Activated naive CD8-positive, alpha-beta T cell treated with anti-CD3 and anti-CD28 coated beads, Interleukin-2, amount 50 U/mL, for 24 hours (primary cell): Measurements from ENCODE around the gene FBXO8.

ENCODE experiments used
- ATAC-seq: fragments of 150-1000 bp; cut with Tn5 transposase; one replicate; pipeline ENCODE4 v1.10.0; 2021
- DNase-seq: peaks from one replicate; pipeline ENCODE4 v3.0.0; 2021
- H3K27ac Mint-ChIP-seq: one replicate; pipeline ENCODE4 v1.8.0; 2021; ENCODE audit warnings: mild to moderate bottlenecking, mixed read lengths
- H3K27me3 Mint-ChIP-seq: one replicate; pipeline ENCODE4 v1.8.0; 2021; ENCODE audit warnings: mixed read lengths
- H3K36me3 Mint-ChIP-seq: one replicate; pipeline ENCODE4 v1.8.0; 2021; ENCODE audit warnings: low read depth, mixed read lengths
- H3K4me1 Mint-ChIP-seq: one replicate; pipeline ENCODE4 v1.8.0; 2021; ENCODE audit warnings: mixed read lengths
- H3K4me3 Mint-ChIP-seq: one replicate; pipeline ENCODE4 v1.8.0; 2021; ENCODE audit warnings: mild to moderate bottlenecking, moderate library complexity, mixed read lengths
- H3K9me3 Mint-ChIP-seq: one replicate; pipeline ENCODE4 v1.8.0; 2021; ENCODE audit warnings: mixed read lengths

The FBXO8 gene

DNA sequence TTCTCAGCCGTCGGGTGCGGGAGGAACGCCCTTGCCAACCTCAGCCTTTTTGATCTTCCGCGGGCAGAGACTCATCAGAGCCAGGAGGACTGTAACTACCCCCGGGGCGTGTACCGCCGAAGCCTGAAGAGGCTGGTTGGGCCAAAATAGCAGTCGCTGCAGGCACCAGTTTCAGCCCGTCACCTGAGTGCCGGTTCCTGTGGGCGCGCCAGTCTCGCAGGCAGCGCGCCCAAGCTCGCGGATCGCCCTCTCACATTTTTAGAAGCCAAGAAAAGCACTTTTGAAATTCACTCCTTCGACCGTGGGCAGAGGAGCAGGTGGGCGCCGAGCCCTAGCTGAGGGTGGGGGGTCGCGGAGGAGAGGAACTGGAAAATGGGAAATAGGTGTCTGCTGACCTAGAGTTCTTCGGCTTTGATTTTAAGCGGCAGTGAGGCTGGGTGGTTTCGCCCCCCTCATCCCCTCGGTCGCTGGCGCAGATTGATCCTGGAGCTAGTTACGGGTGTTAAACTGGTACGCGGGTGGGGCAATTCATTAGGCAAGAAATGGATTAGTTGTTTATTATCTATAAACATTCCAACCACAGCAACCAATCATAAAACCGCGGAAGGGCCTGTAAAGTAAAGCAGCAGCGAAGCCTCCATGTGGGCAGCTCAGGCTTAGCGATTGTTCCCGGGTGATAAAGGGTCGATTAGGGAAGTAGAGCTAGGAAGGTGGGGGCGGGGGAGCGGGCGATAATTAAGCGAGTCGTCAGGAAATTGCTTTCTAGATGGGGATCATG lies 69.2 kb downstream of the FBXO8 start:
- ATAC-seq (no peak), DNase-seq (no peak)
- H3K4me1 Mint-ChIP-seq, result peaks cover 45% of the 10 kb centered on the region
- H3K36me3 Mint-ChIP-seq, result no peaks in the 10 kb centered on the region
- H3K9me3 Mint-ChIP-seq, result no peaks in the 10 kb centered on the region
- peaks cover 86% of the 10 kb centered on the region for H3K27me3 Mint-ChIP-seq
- H3K4me3 Mint-ChIP-seq, result peak overlapping the region; percentile 58
- H3K27ac Mint-ChIP-seq, result peak overlapping the region; percentile 27

DNA sequence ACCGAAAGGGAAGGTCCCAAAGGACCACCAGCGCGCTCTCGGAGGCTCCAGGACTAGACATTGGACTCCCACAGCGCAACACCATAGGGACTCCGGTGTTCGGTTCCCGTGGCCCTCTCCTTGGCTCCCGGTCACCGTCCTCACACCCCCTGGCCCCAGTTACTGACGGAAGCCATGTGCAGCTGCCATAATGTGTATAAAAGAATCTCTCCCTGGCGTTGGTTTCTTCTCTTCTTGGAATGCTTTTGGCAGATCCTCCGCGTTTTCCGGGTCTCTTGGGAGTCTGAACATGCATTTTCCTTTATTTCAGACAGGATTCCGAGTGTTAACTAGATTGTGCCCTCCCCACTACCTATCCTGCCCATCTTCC lies 69.8 kb downstream of the FBXO8 start:
- ATAC-seq (no peak), DNase-seq (no peak)

GRCh38 chr4:174212061-174212460 lies 71.4 kb downstream of the FBXO8 start:
- peaks cover 33% of the 10 kb centered on the region for H3K4me1 Mint-ChIP-seq
- peaks cover 71% of the 10 kb centered on the region for H3K27me3 Mint-ChIP-seq
- ATAC-seq (no peak), DNase-seq (no peak)
- no peak overlapping the region for H3K27ac Mint-ChIP-seq
- no peaks in the 10 kb centered on the region for H3K36me3 Mint-ChIP-seq
- no peaks in the 10 kb centered on the region for H3K9me3 Mint-ChIP-seq
- H3K4me3 Mint-ChIP-seq, result peak overlapping the region; percentile 37

More for the DNA sequence above, 69.8 kb downstream of the FBXO8 start:
- Mint-ChIP-seq H3K4me1 (peaks cover 45% of the 10 kb centered on the region), H3K27me3 (peaks cover 82% of the 10 kb centered on the region), H3K4me3 (peak overlapping the region; percentile 58), H3K9me3 (no peaks in the 10 kb centered on the region), H3K36me3 (no peaks in the 10 kb centered on the region), H3K27ac (no peak overlapping the region)

DNA sequence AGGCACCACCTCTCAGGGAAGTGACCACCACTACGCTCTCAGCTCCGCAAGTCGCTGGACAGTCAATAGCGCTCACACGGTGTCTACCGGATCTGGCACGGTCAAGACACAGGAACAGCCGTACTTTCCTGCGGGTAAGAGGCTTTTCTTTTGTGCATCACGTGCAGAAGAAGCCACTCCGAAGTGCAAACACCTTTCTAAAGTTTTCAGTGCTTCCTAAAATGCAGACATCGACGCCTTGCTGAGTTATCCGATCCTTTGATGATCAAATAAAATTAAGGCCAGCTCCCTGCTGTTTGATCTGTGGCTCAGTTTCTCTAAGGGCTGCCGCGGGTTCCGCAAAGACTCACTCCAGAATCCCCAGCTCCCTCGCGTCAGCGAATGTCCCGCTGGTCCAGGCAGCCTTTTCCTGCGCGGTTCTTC lies 71.8 kb downstream of the FBXO8 start:
- Mint-ChIP-seq H3K9me3 (no peaks in the 10 kb centered on the region), H3K27me3 (peaks cover 67% of the 10 kb centered on the region), H3K27ac (no peak overlapping the region), H3K4me3 (peak overlapping the region; percentile 37), H3K4me1 (peaks cover 29% of the 10 kb centered on the region), H3K36me3 (no peaks in the 10 kb centered on the region)
- no peak for ATAC-seq
- DNase-seq, result no peak

- Mint-ChIP-seq H3K4me1 (peaks cover 27% of the 10 kb centered on the region), H3K36me3 (no peaks in the 10 kb centered on the region), H3K9me3 (no peaks in the 10 kb centered on the region), H3K4me3 (no peak overlapping the region), H3K27ac (no peak overlapping the region), H3K27me3 (peaks cover 66% of the 10 kb centered on the region)
- no peak for ATAC-seq
- DNase-seq, result no peak
Observed at GRCh38 chr4:174210952-174211490, 72.4 kb downstream of the FBXO8 start.

GRCh38 chr4:174210354-174210753 lies 73.1 kb downstream of the FBXO8 start:
- H3K4me1 Mint-ChIP-seq, result peaks cover 24% of the 10 kb centered on the region
- no peaks in the 10 kb centered on the region for H3K9me3 Mint-ChIP-seq
- peaks cover 61% of the 10 kb centered on the region for H3K27me3 Mint-ChIP-seq
- ATAC-seq, result no peak
- no peaks in the 10 kb centered on the region for H3K36me3 Mint-ChIP-seq
- DNase-seq, result no peak
- H3K27ac Mint-ChIP-seq, result no peak overlapping the region
- H3K4me3 Mint-ChIP-seq, result no peak overlapping the region

DNA sequence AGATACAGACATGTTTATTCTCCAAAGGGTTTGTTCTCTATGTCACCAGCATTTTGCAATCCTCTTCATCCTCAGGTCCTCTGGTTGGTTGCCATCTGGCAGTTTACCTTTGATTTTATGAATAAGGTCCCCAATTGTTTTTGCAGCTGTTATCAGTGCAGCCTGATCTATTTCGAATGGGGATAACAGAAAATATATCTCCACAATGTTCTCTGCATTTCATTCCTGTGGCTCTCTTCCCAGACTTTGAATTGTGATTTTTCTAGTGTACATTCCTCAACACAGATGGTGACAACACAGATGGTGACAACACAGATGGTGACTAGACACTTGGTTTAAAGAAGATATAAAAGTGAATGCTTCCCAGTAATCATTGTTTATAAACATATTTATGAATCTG lies 74.1 kb downstream of the FBXO8 start:
- Mint-ChIP-seq H3K4me1 (peaks cover 18% of the 10 kb centered on the region), H3K27ac (no peak overlapping the region), H3K36me3 (no peaks in the 10 kb centered on the region), H3K9me3 (no peaks in the 10 kb centered on the region), H3K27me3 (peaks cover 56% of the 10 kb centered on the region), H3K4me3 (no peak overlapping the region)
- DNase-seq, result no peak
- no peak for ATAC-seq

DNA sequence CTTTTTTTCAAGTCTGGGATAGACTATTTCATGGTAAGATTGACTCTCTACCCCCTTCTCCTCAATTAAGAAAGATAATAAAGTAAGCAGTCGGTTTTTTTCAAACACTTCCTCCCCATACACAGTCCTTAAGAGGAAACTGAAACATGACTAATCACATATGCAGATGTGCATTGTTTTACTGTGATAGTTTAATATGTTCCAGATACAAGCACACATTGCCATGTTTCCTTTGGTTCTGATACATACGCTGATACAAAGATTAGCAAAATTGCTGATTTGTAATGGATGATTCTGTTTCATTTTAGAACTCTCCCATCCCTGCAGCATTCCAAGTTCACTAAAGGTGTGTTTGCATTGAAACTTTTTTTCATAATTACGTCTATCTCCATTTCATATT lies 76.1 kb downstream of the FBXO8 start:
- Mint-ChIP-seq H3K4me1 (peaks cover 12% of the 10 kb centered on the region), H3K27me3 (peaks cover 37% of the 10 kb centered on the region), H3K36me3 (no peaks in the 10 kb centered on the region), H3K27ac (no peak overlapping the region), H3K4me3 (no peak overlapping the region), H3K9me3 (no peaks in the 10 kb centered on the region)
- ATAC-seq (no peak), DNase-seq (no peak)

DNA sequence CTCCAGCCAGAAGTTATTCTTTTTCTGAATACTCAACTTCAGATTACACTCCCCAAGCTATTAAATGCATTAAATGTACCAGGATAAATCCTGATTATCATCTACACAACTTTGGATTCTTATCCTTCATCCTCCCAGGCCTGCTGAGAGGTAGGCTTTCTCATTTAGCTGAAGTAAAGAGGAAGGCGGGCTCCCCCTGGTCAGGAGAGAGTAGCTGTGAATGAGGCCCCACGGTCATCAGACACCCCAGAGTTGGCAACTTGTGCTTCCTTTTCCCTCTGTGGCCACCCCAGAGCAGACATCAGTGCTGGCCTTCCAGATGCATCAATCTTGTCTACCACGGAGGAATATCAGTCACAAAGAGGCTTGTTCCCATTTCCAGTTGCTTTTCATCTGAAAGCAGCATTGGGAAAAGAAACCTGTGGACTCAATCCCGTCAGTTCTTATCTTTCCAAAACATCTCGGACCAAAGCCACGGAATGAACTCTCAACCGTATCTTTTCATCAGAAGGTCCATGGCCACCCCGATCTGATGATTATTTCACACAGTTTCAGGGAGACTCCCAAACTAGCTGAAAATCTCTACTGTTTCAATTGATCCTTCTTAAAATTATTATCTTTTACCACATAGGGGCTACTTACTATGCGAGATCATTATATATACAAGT lies 79.2 kb downstream of the FBXO8 start:
- no peak for ATAC-seq
- no peak overlapping the region for H3K27ac Mint-ChIP-seq

GRCh38 chr4:174201871-174202270 lies 81.6 kb downstream of the FBXO8 start:
- ATAC-seq (no peak), DNase-seq (no peak)
- H3K4me1 Mint-ChIP-seq, result no peaks in the 10 kb centered on the region
- peaks cover 13% of the 10 kb centered on the region for H3K27me3 Mint-ChIP-seq
- no peaks in the 10 kb centered on the region for H3K9me3 Mint-ChIP-seq
- no peaks in the 10 kb centered on the region for H3K36me3 Mint-ChIP-seq
- no peak overlapping the region for H3K4me3 Mint-ChIP-seq
- H3K27ac Mint-ChIP-seq, result no peak overlapping the region

More for the DNA sequence above, 79.2 kb downstream of the FBXO8 start:
- Mint-ChIP-seq H3K27me3 (peaks cover 17% of the 10 kb centered on the region), H3K4me3 (no peak overlapping the region), H3K9me3 (no peaks in the 10 kb centered on the region), H3K4me1 (no peaks in the 10 kb centered on the region), H3K36me3 (no peaks in the 10 kb centered on the region)
- DNase-seq, result no peak

- peaks cover 12% of the 10 kb centered on the region for H3K27me3 Mint-ChIP-seq
- H3K36me3 Mint-ChIP-seq, result no peaks in the 10 kb centered on the region
- no peaks in the 10 kb centered on the region for H3K4me1 Mint-ChIP-seq
- no peak overlapping the region for H3K4me3 Mint-ChIP-seq
- no peak for DNase-seq
- no peaks in the 10 kb centered on the region for H3K9me3 Mint-ChIP-seq
- no peak for ATAC-seq
- H3K27ac Mint-ChIP-seq, result no peak overlapping the region
Observed at GRCh38 chr4:174199735-174200134, 83.7 kb downstream of the FBXO8 start.

- Mint-ChIP-seq H3K27me3 (peaks cover 18% of the 10 kb centered on the region), H3K27ac (no peak overlapping the region), H3K9me3 (no peaks in the 10 kb centered on the region), H3K4me1 (no peaks in the 10 kb centered on the region), H3K4me3 (no peak overlapping the region), H3K36me3 (no peaks in the 10 kb centered on the region)
- ATAC-seq, result no peak
- DNase-seq, result no peak
Observed at GRCh38 chr4:174198828-174199227, 84.6 kb downstream of the FBXO8 start.

DNA sequence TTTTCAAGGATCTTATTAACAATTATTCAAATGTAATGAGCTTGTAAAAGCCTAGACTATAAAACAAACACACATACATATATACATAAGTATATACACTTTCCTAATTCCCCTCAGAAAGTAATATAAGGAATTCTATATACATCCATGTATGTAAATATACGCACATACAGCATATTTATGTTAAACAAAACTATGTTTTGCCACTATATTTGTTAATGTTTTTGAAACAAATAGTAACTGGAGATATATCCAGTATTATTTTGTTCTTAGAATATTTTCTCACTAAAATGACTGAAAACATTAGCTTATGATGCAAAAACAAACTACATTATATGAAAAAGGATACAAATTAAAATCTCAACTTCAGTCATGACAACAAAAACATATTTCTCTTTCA lies 85.1 kb downstream of the FBXO8 start:
- H3K36me3 Mint-ChIP-seq, result no peaks in the 10 kb centered on the region
- no peak overlapping the region for H3K27ac Mint-ChIP-seq
- DNase-seq (no peak), ATAC-seq (no peak)
- no peaks in the 10 kb centered on the region for H3K9me3 Mint-ChIP-seq
- H3K4me3 Mint-ChIP-seq, result no peak overlapping the region
- no peaks in the 10 kb centered on the region for H3K4me1 Mint-ChIP-seq
- peaks cover 20% of the 10 kb centered on the region for H3K27me3 Mint-ChIP-seq

DNA sequence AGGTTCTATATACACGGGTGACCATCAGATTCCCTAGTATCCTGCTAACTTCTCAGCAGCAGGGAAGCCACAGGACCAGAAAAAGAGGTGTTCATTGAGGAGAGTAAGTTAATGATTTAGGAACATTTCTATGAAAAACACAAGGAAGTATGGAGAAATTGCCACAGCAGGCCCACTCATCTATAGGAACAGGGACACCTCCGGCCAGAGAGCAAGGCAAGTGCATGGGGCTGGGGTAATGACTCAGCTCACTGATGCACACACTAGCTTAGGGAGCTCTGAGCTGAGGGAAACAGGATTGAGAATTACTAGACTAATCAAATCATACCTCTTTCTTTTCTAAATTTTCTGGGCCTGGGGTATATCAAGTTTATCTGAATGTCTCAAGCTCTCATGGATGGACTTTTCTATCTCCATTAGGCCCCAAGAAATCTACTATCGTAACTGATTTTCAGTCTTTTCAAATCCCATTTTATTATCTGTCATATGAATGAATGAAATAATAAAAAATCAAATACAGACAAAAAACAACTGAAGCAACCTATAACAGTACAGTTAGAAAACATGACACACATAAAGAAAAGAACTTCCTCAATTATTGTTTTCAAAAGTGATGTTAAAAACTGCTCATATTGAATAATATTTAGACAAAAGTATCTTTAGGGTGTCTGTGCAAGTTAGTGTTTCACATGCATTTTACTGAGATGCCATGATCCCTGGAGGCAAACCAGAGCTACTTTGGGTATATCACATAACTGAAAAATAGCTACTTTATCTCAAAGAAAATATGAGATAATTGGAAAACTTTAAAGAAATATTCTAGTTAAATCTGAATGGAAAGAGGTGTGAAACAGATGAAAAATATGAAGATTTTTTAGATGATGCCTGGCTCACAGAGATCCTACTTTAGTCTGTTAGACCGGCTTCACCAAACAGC lies 89.8 kb downstream of the FBXO8 start:
- no peaks in the 10 kb centered on the region for H3K9me3 Mint-ChIP-seq
- peaks cover 26% of the 10 kb centered on the region for H3K27me3 Mint-ChIP-seq
- H3K27ac Mint-ChIP-seq, result no peak overlapping the region
- H3K4me1 Mint-ChIP-seq, result no peaks in the 10 kb centered on the region
- DNase-seq (no peak), ATAC-seq (no peak)
- H3K4me3 Mint-ChIP-seq, result no peak overlapping the region
- H3K36me3 Mint-ChIP-seq, result no peaks in the 10 kb centered on the region
